K562 (cell line): ENCODE results near the gene ENTPD6. TPM values are rescaled to one million over a fixed set of nuclear protein-coding genes. Genes with fewer than 3 reads are reported as not detected.
A peak's percentile ranks its signal among the peaks of the same experiment; 100 is the strongest.

Source experiments
- ATAC-seq: fragments of 200-7000 bp; cut with Tn5 transposase; 3 replicates; pipeline ENCODE4 v1.9.1; 2020; ENCODE audit warnings: moderate library complexity
- BruUV-seq: library from RNA; stranded (reverse); fragments of 400-500 nt; replicated peaks from 2 replicates; lab custom pipeline; 2021; lab: Mats Ljungman, UMichigan
- CTCF ChIA-PET: fragments of 300-600 bp; formaldehyde crosslinking; extraction: SDS; loops from one replicate; lab custom pipeline; 2021; ENCODE audit warnings: low intra/inter-chr PET ratio; lab: Yijun Ruan, JAX
- POLR2A ChIA-PET: fragments of 300-600, 350-650 bp; sonication (Branson Sonifier 250); formaldehyde crosslinking; extraction: SDS; loops from one replicate; lab custom pipeline; 2021; ENCODE audit warnings: antibody characterized with exemption, inconsistent platforms; lab: Yijun Ruan, JAX
- DNase-seq, 4 experiments: peaks; one replicate each; pipeline versions ENCODE4 v3.0.0 to v3.0.0-alpha.2; 2011 to 2018; ENCODE audit warnings: low spot score in 3 of 4, mixed read lengths in 3 of 4; ENCODE audit errors: extremely low read depth in 1 of 4
- FAIRE-seq: peaks from 2 replicates; lab custom pipeline; 2011; peaks lifted over from hg19 to GRCh38; lab: Jason Lieb, UNC
- H2AFZ ChIP-seq: 2 replicates; pipeline ENCODE4 v1.6.0; 2011; ENCODE audit warnings: low read depth, low read length, control low read depth, inconsistent platforms
- H3K27ac ChIP-seq: fragments of 200-600 bp; 3 replicates; pipeline ENCODE4 v1.8.0; 2011; ENCODE audit warnings: low read depth, mild to moderate bottlenecking, control low read depth, inconsistent platforms, low read length, moderate library complexity, mixed read lengths; ENCODE audit errors: extremely low read depth
- H3K27me3 ChIP-seq, 2 experiments: fragments of 300-600 bp in 1 of 2; 2 replicates in 1 of 2; 3 replicates in 1 of 2; pipeline versions ENCODE4 v1.6.0 to v1.8.0; 2011; ENCODE audit warnings: inconsistent platforms in 2 of 2, low read length in 2 of 2, mild to moderate bottlenecking in 1 of 2, mixed read lengths in 1 of 2, moderate library complexity in 1 of 2; ENCODE audit not compliant: control insufficient read depth in 2 of 2, insufficient read depth in 2 of 2
- H3K36me3 ChIP-seq: fragments of 300-600 bp; 3 replicates; pipeline ENCODE4 v1.8.0; 2011; ENCODE audit warnings: mild to moderate bottlenecking, low read length, inconsistent platforms; ENCODE audit not compliant: control insufficient read depth, insufficient read depth
- H3K4me1 ChIP-seq, 2 experiments: fragments of 200-600 bp in 1 of 2; replicated peaks in 1 of 2; 2 replicates in 1 of 2; 3 replicates in 1 of 2; pipeline versions ENCODE4 v1.5.1 to v1.8.0; 2011; ENCODE audit warnings: inconsistent platforms in 2 of 2, low read length in 2 of 2, mild to moderate bottlenecking in 1 of 2, mixed read lengths in 1 of 2, moderate library complexity in 1 of 2; ENCODE audit not compliant: control insufficient read depth in 2 of 2, insufficient read depth in 2 of 2
- H3K4me2 ChIP-seq: 2 replicates; pipeline ENCODE4 v1.6.1; 2011; ENCODE audit warnings: low read length, control low read depth, inconsistent platforms, mixed read lengths; ENCODE audit not compliant: insufficient read depth
- H3K4me3 ChIP-seq: fragments of 200-600 bp; sonication (generic), shearing (Covaris generic); 2 replicates; pipeline ENCODE4 v1.5.1; 2016; ENCODE audit warnings: control low read depth, inconsistent platforms
- H3K79me2 ChIP-seq: fragments of 200-600 bp; 3 replicates; pipeline ENCODE4 v1.8.0; 2011; ENCODE audit warnings: low read length, inconsistent platforms; ENCODE audit not compliant: control insufficient read depth, insufficient read depth
- H3K9ac ChIP-seq, 2 experiments: 2 replicates each; pipeline versions ENCODE4 v1.6.0 to v1.6.1; 2011; ENCODE audit warnings: low read depth in 2 of 2, low read length in 2 of 2, control low read depth in 1 of 2, inconsistent platforms in 1 of 2, mild to moderate bottlenecking in 1 of 2, mixed read lengths in 1 of 2; ENCODE audit not compliant: insufficient read depth in 1 of 2
- H3K9me1 ChIP-seq: one replicate; pipeline ENCODE4 v1.6.0; 2011; ENCODE audit warnings: inconsistent platforms, mild to moderate bottlenecking, low read length, moderate library complexity; ENCODE audit not compliant: control insufficient read depth, insufficient read depth
- H3K9me3 ChIP-seq: replicated peaks from 2 replicates; pipeline ENCODE4 v1.5.1; 2011; ENCODE audit warnings: low read depth, low read length, inconsistent platforms; ENCODE audit not compliant: control insufficient read depth, insufficient read depth
- H4K20me1 ChIP-seq: replicated peaks from 2 replicates; pipeline ENCODE4 v1.6.1; 2011; ENCODE audit warnings: low read length, inconsistent platforms, mixed read lengths; ENCODE audit not compliant: control insufficient read depth, insufficient read depth
- HMG20A ChIP-seq: fragments of 450-650 bp; formaldehyde crosslinking; conservative IDR thresholded peaks from 2 replicates; pipeline ENCODE4 v1.4.0; 2020; ENCODE audit warnings: mild to moderate bottlenecking, mixed read lengths
- L3MBTL2 ChIP-seq: fragments of 450-650 bp; IDR thresholded peaks from 2 replicates; pipeline ENCODE4 v1.6.1; 2016; ENCODE audit warnings: mild to moderate bottlenecking, moderate library complexity
- MAFG ChIP-seq: fragments of 450-650 bp; conservative IDR thresholded peaks from 2 replicates; pipeline ENCODE4 v1.6.1; 2016; ENCODE audit warnings: missing genetic modification characterization, missing compliant biosample characterization
- SMARCC2 ChIP-seq: fragments of 450-650 bp; IDR thresholded peaks from 2 replicates; pipeline ENCODE4 v1.6.1; 2017; ENCODE audit warnings: antibody characterized with exemption, moderate library complexity, mild to moderate bottlenecking, low read depth
- ZNF282 ChIP-seq: sonication (generic); formaldehyde crosslinking; IDR thresholded peaks from 2 replicates; pipeline ENCODE4 v1.8.1; 2023; ENCODE audit warnings: missing genetic modification reagents
- WGBS: fragments of 100-300 bp; shearing (Covaris generic); methylation state at CpG from one replicate; pipeline ENCODE4 v1.1.6; 2016; ENCODE audit warnings: low coverage, mixed read lengths; ENCODE audit not compliant: insufficient coverage; ENCODE audit errors: missing lambda C conversion rate; 5-methylcytosine and 5-hydroxymethylcytosine counted together
- in situ Hi-C: fragments of 300-500 bp; cut with MboI; formaldehyde crosslinking; loops from 4 replicates; pipeline ENCODE4 v1.15.0; 2018; ENCODE audit warnings: inconsistent platforms, mixed read lengths
- intact Hi-C: fragments of 100-400 bp; cut with micrococcal nuclease; formaldehyde crosslinking; loops from 2 replicates; pipeline ENCODE4 v1.14.2; 2022
- polyA plus RNA-seq, 8 experiments: library from polyadenylated mRNA; depleted of rRNA in 4 of 8; stranded (reverse) in 5 of 8; unstranded in 3 of 8; fragments of >200 nt; fragmentation: Nextera tagmentation in 2 of 8; fragmentation: Illumina TruSeq in 1 of 8; extraction: Ambion mirVana in 2 of 8; extraction: Trizol in 1 of 8; gene quantifications; 2 replicates each; pipeline versions ENCODE4 v1.2.1 to v1.2.3, GENCODE V29; 2011 to 2014; ENCODE audit warnings: inconsistent platforms in 1 of 8, missing spikeins in 1 of 8
- total RNA-seq, 7 experiments: library from RNA; depleted of rRNA in 6 of 7; stranded (reverse); fragments of >200 nt in 6 of 7; fragmentation: Illumina TruSeq in 2 of 7; extraction: Trizol in 2 of 7; gene quantifications; 2 replicates each; pipeline versions ENCODE4 v1.2.1 to v1.2.3, GENCODE V29; 2011 to 2021; ENCODE audit warnings: low replicate concordance in 1 of 7
- TF ChIP-seq, protein P1 (sequence below), 2 experiments: IDR thresholded peaks; 2 replicates each; pipeline ENCODE4 v1.6.1; 2011; ENCODE audit warnings: borderline replicate concordance in 1 of 2, control low read depth in 1 of 2, low read depth in 1 of 2, low read length in 1 of 2, mild to moderate bottlenecking in 1 of 2, mixed read lengths in 1 of 2, moderate library complexity in 1 of 2; ENCODE audit not compliant: insufficient read depth in 1 of 2, insufficient read length in 1 of 2, poor library complexity in 1 of 2, severe bottlenecking in 1 of 2; ENCODE audit errors: extremely low read depth in 1 of 2
- TF ChIP-seq, protein P2 (sequence below): fragments of 450-650 bp; IDR thresholded peaks from 2 replicates; pipeline ENCODE4 v1.6.1; 2016; ENCODE audit warnings: missing biosample characterization, missing genetic modification characterization

Gene ENTPD6
- total and polyA plus RNA-seq, 9 of the 15 experiments (the other 6 are each of a cell fraction or from before 2014, with no cell fraction given): 0.82 to 36.8 (median 22.4) TPM

DNA sequence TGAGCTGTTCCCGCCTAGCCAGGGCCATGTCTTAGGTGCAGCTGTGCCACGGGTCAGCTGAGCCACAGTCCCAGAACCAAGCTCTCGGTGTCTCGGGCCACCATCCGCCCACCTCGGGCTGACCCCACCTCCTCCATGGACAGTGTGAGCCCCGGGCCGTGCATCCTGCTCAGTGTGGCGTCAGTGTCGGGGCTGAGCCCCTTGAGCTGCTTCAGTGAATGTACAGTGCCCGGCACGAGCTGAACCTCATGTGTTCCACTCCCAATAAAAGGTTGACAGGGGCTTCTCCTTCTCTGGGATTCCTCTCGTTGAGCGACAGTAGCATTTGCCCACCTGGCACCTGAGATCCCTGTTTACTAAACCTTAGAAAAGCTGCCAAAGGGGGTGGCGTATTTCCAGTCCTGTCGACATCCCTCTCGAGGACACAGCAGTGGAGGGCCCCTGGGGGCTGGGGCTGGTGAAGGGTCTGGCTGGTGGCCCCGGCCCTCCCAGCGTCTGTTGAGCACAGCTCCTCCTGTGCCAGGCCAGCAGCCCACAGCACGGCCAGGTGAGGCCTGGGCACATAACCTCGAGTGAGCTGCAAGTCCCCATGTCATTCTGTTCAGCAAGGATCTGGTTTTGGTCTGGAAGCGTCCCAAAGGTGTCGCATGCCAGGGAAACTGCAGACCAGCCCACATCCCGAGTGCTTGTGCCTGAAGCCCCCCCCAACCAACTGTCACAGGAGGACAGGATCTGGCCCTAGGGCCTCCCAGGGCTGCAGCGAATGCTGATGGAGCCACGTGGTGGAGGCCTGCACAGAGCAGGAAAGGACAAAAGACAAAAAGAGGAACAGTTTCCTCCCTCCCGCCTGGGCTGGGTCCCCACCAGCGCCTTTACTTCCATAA, 31.2 kb downstream of the ENTPD6 start:
- intact Hi-C loops: no loop called here
- H3K4me2 ChIP-seq: no peak overlapping the region
- peak; percentile 42 for ATAC-seq
- TF ChIP-seq L3MBTL2: peak; percentile 78
- TF ChIP-seq HMG20A (CRISPR knock-in tag): no peak
- no peak for TF ChIP-seq SMARCC2
- no peak for TF ChIP-seq ZNF282 (CRISPR knock-in tag)
- no peak for TF ChIP-seq MAFG
- TF ChIP-seq, protein P1, sequence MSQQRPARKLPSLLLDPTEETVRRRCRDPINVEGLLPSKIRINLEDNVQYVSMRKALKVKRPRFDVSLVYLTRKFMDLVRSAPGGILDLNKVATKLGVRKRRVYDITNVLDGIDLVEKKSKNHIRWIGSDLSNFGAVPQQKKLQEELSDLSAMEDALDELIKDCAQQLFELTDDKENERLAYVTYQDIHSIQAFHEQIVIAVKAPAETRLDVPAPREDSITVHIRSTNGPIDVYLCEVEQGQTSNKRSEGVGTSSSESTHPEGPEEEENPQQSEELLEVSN (IDR thresholded peaks at IDR 0.05; ENCODE audit: borderline replicate concordance in 1 of 2, extremely low read depth in 1 of 2, insufficient read depth in 1 of 2, insufficient read length in 1 of 2, low read depth in 1 of 2, low read length in 1 of 2, poor library complexity in 1 of 2, severe bottlenecking in 1 of 2): peak in 1 of 2 experiments; percentile 9
- TF ChIP-seq, protein P2, sequence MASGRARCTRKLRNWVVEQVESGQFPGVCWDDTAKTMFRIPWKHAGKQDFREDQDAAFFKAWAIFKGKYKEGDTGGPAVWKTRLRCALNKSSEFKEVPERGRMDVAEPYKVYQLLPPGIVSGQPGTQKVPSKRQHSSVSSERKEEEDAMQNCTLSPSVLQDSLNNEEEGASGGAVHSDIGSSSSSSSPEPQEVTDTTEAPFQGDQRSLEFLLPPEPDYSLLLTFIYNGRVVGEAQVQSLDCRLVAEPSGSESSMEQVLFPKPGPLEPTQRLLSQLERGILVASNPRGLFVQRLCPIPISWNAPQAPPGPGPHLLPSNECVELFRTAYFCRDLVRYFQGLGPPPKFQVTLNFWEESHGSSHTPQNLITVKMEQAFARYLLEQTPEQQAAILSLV: no peak

More for the DNA sequence above, 31.2 kb downstream of the ENTPD6 start:
- no peak for DNase-seq
- WGBS: 72% methylated on average over 17 of the region's 28 CpGs
- no peak overlapping the region for H2AFZ ChIP-seq
- H3K27me3 ChIP-seq: no peaks in the 10 kb centered on the region
- 0 out of 2 replicates have a peak, but pooled peaks cover 3% of the 10 kb centered on the region for H4K20me1 ChIP-seq
- H3K9me1 ChIP-seq: peaks cover 3% of the 10 kb centered on the region
- no peak for FAIRE-seq
- H3K4me1 ChIP-seq: peaks cover 32 to 45% of the 10 kb centered on the region in 2 experiments
- no peaks in the 10 kb centered on the region for H3K9me3 ChIP-seq
- H3K9ac ChIP-seq: peak overlapping the region in 1 of 2 experiments; percentile 76; a peak in 2 of 4 replicates
- ChIA-PET CTCF (no interaction called here), POLR2A (interaction anchor here (0.6 to 1.2 kb wide), 2 partner anchors 10 to 14 kb away, joined by 4 to 5 read pairs; no protein-coding TSS in a partner anchor)
- H3K79me2 ChIP-seq: no peaks in the 10 kb centered on the region
- no TSS peak for BruUV-seq
- in situ Hi-C loops: no loop called here
- H3K36me3 ChIP-seq: no peaks in the 10 kb centered on the region
- peak overlapping the region; percentile 50; the same call in 1 of the 3 replicates for H3K27ac ChIP-seq
- H3K4me3 ChIP-seq: no peak overlapping the region
